Measurements from ENCODE around the gene LEPROT. TPM values are rescaled to one million over a fixed set of nuclear protein-coding genes. Genes with fewer than 3 reads are reported as not detected.
"Not testable (repeated sequence)": the region's sequence is repeated elsewhere in the genome, so short reads cannot be mapped to it uniquely, and the experiment has no call there.

The LEPROT gene
- total and polyA plus RNA-seq, 10 donors: 12.5 to 104 (median 68.6) TPM

DNA sequence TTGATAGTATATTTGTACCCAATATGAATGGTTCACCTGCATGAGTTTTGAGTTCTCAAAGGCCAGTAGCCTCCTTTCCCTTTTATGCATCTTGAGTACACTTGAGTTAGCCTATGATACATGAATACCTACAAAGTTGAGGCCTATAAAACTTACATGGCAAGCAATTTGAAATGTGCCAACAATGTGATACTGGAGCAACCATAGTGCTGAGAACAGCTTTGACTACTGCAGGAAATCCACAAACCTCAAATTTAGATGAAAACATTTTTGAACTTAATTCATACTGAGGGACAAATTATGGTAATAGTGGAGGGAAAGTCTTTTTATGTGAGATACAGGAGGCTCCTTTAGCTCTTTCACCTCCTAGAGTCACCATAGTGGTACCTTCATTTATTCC, 37.4 kb downstream of the LEPROT start:
- no peak for DNase-seq
- intact Hi-C loops (cut with DNase I; ENCODE audit: low total_unique reads): no loop called here
- H3K27me3 ChIP-seq (replicated peaks in 1 of 7): no peaks in the 10 kb centered on the region
- TF ChIP-seq POLR2AphosphoS5 (IDR thresholded peaks at IDR 0.05): no peak
- no peak for TF ChIP-seq POLR2A (IDR thresholded peaks at IDR 0.05)
- TF ChIP-seq CTCF (IDR thresholded peaks at IDR 0.05 in 8 of 11, conservative IDR thresholded peaks at IDR 0.05 in 3 of 11): no peak
- no peak overlapping the region for H3K27ac ChIP-seq
- no peaks in the 10 kb centered on the region for H3K4me1 ChIP-seq
- H3K9me3 ChIP-seq: peaks cover 0 to 12% (median 0%) of the 10 kb centered on the region in 8 donors
- H3K36me3 ChIP-seq: no peaks in the 10 kb centered on the region
- H3K4me3 ChIP-seq: no peak overlapping the region

GRCh38 chr1:65458730-65459396, 38.4 kb downstream of the LEPROT start:
- H3K9me3 ChIP-seq: peaks cover 0 to 18% (median 3%) of the 10 kb centered on the region in 8 donors
- H3K36me3 ChIP-seq: no peaks in the 10 kb centered on the region
- TF ChIP-seq POLR2A (IDR thresholded peaks at IDR 0.05): no peak
- TF ChIP-seq POLR2AphosphoS5 (IDR thresholded peaks at IDR 0.05): no peak
- TF ChIP-seq CTCF (IDR thresholded peaks at IDR 0.05 in 8 of 11, conservative IDR thresholded peaks at IDR 0.05 in 3 of 11): no peak
- intact Hi-C loops (cut with DNase I; ENCODE audit: low total_unique reads): no loop called here
- 72 to 89% (median 87%) methylated on average over 2 of the region's 2 CpGs for WGBS, 5 donors
- H3K27ac ChIP-seq: no peak overlapping the region
- no peak for DNase-seq
- H3K27me3 ChIP-seq (replicated peaks in 1 of 7): no peaks in the 10 kb centered on the region
- no peak overlapping the region for H3K4me3 ChIP-seq
- H3K4me1 ChIP-seq: no peaks in the 10 kb centered on the region

GRCh38 chr1:65459397-65459768, 38.9 kb downstream of the LEPROT start:
- Histone ChIP-seq H3K36me3 (no peaks in the 10 kb centered on the region), H3K4me1 (no peaks in the 10 kb centered on the region), H3K4me3 (no peak overlapping the region), H3K9me3 (peaks cover 0 to 18% (median 3%) of the 10 kb centered on the region in 8 donors), H3K27ac (no peak overlapping the region), H3K27me3 (replicated peaks in 1 of 7) (no peaks in the 10 kb centered on the region)
- TF ChIP-seq POLR2AphosphoS5 (IDR thresholded peaks at IDR 0.05) (no peak), CTCF (IDR thresholded peaks at IDR 0.05 in 8 of 11, conservative IDR thresholded peaks at IDR 0.05 in 3 of 11) (peak in 2 of 11 experiments; percentile 20 to 34)
- WGBS, 5 donors: 80 to 93% (median 81%) methylated on average over 1 of the region's 1 CpG
- intact Hi-C loops (cut with DNase I; ENCODE audit: low total_unique reads): no loop called here
- no peak for DNase-seq

GRCh38 chr1:65465837-65466236, 45.4 kb downstream of the LEPROT start:
- 89 to 100% (median 95%) methylated on average over 1 of the region's 1 CpG for WGBS, 5 donors
- intact Hi-C loops (cut with DNase I; ENCODE audit: low total_unique reads): not testable (repeated sequence)

More at GRCh38 chr1:65465837-65466236, 45.4 kb downstream of the LEPROT start:
- H3K27ac ChIP-seq; H3K36me3 ChIP-seq; DNase-seq; H3K4me3 ChIP-seq; H3K27me3 ChIP-seq (replicated peaks in 1 of 7); H3K4me1 ChIP-seq: not testable (repeated sequence)
- peaks cover 0 to 15% (median 5%) of the 10 kb centered on the region in 8 donors for H3K9me3 ChIP-seq

All from spleen (tissue), 11 donors.